HG03025 (cell line): ENCODE results near the gene SPARCL1.
"Not testable (repeated sequence)": the region's sequence is repeated elsewhere in the genome, so short reads cannot be mapped to it uniquely, and the experiment has no call there.

ENCODE experiments used
- ATAC-seq: cut with Tn5 transposase; IDR thresholded peaks from one replicate; pipeline ENCODE4 v1.9.1; 2021; ENCODE audit warnings: mild to moderate bottlenecking, moderate library complexity; ENCODE audit not compliant: unreplicated experiment, low FRiP score

Gene SPARCL1

DNA sequence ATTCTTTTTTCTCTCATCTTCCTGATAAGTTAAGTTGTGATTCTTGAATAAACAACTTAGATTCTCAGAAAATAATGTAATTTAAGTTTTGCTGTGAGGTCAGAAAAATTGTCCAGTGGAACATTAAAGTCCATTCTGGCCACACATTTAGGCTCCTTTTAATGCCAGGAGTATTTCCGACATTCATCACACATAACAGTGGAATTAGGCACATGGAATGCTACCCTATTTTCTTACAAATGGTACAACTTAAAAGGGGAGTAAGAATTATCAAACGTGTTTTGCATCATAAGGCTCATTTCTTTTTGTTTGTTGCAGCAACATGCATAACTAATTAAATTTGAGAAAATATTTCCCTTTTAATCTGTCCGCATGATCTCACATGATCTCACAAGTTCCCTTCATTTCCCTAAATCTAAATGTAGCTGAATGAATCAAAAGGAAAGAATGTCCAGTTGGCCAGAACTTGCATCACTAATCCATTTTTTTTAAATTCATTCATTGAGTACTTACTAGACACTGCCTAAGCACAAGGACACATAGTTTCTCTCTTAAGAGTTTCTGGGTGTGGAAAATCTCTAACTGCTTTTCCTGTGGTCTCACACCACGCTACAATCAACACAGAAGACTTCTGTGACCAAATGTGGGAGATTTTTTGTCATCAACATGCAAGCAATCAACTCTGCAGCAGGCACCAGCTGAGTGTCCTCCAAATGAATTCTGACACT is 22.0 kb downstream of the SPARCL1 start:
- ATAC-seq = no peak

DNA sequence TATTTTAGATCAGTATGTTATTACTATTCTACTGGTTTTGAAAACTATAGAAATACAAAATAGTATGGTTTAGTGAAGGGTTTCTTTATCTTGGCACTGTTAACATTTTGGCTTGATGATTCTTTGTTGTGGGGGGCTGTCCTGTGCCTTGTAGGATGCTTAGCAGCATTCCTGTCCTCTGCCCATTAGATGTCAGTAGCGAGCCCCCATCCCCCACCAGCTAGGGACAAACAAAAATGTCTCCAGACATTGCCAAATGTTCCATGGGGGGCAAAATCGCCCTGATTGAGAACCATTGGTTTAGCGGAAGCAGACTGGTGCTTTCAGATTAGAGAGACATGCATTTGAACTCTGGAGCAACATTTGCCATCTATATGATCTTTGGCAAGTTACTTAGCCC is 23.3 kb downstream of the SPARCL1 start:
- no peak for ATAC-seq

GRCh38 chr4:87502580-87503238 is 26.5 kb downstream of the SPARCL1 start:
- no peak for ATAC-seq

DNA sequence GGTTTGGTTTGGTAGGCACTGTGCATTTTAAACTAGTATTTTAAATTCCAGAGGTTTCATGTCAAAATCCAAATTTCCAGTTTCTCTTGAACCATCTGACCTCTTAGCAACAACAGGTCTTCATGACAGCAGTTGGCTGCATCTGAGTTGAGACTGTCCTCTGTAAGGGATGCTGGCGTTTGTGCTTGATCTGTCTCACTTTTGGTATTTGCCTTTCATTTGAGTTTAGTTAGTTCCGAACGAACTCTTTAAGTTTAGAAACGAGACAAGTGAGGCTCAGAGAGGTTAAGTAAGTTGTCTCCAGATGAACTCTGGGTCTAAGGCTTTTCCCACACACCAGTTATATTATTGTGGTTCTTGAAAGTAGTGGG is 29.1 kb downstream of the SPARCL1 start:
- peak; percentile 32 for ATAC-seq

GRCh38 chr4:87499403-87500091 is 29.6 kb downstream of the SPARCL1 start:
- ATAC-seq = peak; percentile 81

DNA sequence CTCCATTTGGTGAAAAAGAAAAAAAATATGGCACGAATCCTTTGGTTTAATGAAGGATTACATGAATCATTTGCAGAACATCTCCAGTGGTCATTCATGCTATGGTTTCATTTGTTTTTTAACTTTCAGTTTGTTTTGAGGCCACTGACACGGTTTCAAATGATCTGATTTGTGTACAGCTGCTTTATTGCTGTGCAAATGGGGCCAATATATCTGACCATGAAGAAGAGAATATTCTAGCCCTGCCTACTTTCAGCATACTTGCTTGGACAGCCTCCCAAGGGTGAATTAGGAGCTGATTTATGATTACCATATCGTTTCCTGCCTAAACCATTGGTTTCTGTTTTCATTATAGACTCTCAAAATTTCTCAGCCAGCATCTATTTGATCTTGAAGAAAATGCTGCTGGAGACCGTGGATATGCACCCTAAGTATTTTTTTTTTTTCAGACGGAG is 30.7 kb downstream of the SPARCL1 start:
- ATAC-seq = peak; percentile 43

DNA sequence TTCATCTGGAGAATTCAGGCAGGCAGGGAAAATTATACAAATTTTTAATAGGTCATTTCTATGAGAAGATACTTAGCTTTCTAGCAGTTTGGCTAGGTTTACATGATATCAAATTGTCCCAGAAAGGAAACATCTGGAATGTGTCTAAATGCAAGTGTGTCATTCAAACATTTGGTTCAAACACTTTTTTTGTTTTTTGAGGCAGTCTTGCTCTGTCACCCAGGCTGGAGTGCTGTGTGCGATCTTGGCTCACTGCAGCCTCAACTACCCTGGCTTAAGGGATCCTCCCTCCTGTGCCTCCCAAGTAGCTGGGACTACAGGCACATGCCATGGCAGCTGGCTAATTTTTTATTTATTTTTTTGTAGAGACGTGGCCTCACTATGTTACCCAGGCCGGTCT is 31.6 kb downstream of the SPARCL1 start:
- ATAC-seq = no peak

DNA sequence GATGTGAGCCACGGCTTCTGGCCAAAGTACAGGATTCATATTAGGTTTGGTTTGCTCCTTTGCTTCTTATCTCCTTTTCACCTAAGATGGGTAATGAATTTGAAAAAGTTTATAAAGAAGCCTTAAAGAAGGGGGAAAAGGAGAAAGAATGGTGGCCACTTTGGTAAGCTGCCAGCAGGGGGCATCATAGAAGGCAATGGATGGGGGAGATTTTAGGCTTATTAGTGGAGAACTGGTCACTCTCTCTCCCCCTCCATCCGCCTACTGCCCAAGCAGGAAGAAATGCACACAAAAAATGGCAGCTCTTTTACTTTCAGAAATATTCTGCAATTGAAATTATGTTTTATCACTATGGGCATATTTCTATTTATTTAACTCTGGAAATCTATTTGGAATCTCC is 32.0 kb downstream of the SPARCL1 start:
- no peak for ATAC-seq

- ATAC-seq = no peak
Measured at GRCh38 chr4:87493115-87493514, 36.1 kb downstream of the SPARCL1 start.

DNA sequence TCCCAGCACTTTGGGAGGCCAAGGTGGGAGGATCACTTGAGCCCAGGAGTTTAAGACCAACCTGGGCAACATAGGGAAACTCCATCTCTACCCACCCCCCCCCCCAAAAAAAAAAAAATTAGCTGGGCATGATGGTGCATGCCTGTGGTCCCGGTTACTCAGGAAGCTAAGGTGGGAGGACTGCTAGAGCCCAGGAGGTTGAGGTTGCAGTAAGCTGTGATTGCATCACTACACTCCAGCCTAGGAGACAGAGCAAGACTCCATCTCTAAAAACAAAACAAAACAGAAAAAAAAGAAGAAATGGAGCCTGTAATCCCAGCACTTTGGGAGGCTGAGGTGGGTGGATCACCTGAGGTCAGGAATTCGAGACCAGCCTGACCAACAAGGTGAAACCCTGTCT is 37.3 kb downstream of the SPARCL1 start:
- not testable (repeated sequence) for ATAC-seq

GRCh38 chr4:87491436-87491835 is 37.7 kb downstream of the SPARCL1 start:
- ATAC-seq = no peak

- ATAC-seq = no peak
Measured at GRCh38 chr4:87490664-87491369, 38.4 kb downstream of the SPARCL1 start.

DNA sequence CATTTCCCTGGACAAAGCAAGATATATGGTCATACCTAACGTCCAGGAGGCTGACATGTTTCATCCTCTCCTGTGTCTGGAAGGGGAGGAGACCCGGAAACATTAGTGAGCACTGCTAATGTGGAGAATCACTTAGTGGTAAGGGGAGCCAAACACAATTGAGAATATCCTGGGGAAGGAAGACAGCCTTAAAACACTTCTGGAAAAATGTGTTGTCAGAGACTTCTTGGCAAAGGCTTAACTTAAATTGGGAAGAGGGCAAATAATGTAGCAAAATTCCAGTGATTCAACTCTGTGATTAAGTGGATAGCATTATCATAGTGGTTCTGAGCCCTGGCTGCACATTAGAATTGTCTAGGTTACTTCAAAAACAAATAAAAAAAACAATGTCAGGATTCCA is 39.5 kb downstream of the SPARCL1 start:
- ATAC-seq = no peak

DNA sequence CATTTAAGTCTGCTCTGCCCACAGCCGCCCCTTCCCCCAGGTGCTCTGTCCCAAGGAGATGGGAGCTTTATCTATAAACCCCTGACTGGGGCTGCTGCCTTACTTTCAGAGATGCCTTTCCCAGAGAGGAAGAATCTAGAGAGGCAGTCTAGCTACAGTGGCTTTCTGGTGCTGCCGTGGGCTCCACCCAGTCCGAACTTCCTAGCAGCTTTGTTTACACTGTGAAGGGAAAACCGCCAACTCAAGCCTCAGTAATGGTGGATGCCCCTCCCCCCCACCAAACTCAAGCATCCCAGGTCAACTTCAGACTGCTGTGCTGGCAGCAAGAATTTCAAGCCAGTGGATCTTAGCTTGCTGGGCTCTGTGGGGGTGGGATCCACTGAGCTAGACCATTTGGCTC is 40.5 kb downstream of the SPARCL1 start:
- ATAC-seq = not testable (repeated sequence)

- not testable (repeated sequence) for ATAC-seq
Measured at GRCh38 chr4:87483247-87483646, 45.9 kb downstream of the SPARCL1 start.

DNA sequence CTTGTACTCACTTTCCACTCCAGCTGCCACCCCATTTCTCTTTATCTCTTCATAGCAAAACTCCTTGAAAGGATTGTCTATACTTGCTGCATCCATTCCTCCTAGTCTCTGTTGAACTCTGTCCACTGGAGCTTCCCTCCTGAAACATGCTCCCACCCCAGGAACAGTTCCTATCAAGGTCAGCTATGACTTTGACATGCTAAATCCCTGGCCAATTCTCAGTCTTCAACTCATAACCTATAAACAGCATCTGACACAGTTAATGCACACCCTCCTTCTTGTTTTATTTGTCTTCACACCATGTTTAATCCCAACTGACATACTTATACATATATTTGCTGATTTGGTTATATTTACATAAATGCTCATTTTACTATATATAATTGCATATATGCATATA is 47.8 kb downstream of the SPARCL1 start:
- ATAC-seq = no peak

DNA sequence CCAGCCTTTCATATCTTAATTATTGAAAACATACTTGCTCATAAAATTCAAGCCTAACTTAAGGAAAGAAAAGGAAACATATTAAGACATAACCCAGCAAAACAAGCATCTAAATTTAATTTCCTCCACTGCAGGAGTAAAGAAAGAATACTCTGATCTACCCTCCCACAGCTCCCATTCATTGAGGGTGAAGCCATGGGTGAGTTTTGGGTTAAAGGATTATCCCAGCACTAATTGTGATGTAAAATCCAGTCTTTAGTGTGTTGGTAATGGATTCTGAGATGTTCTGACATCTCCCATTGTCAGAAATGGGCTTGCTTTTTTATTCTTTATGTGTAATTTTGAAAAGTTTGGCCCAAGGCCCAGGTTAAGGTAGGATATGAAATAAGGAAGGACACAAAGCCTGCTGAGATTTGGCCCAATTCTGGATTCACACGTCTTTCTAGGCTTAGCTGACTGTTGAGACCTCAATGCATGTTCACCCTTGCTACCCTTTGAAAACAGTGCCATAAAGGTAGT is 50.4 kb downstream of the SPARCL1 start:
- no peak for ATAC-seq

DNA sequence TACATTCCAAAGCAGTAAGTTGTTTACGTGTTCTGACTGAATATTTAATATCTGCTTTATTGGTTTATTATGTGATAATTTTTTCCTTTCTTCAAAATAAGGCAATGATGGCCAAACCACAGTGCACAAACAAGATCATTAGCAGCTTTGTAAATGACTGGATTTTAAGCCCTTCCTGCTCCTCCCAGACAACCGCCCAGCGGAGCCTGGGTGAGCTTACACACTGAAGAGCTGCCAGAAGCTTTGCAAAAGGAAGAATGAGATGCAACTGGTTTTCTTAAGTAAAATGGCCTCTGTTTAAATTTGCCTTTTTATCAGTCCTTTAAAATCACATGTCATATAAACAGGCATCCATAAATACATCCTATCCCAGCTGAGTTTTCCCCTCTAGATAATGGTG is 52.2 kb downstream of the SPARCL1 start:
- ATAC-seq = no peak

DNA sequence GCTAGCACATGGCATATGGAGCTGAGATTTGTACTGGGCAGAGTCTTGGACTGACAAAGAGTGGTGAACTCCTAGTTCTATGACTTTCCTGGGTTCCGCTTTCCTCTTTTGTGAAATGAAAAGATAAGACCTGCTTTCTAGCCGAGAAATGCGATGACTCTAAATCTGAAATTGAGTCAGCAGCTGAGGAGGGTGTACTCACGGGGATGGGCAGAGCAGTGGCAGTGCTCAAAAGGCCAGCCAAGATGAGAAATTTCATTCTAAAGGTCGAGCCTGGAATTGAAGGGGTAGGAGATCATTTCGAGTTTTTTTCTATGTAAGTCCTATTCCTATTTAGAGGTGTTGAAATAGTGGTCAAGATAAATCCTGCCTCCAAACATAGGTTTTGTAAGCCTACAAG is 59.8 kb downstream of the SPARCL1 start:
- ATAC-seq = no peak

GRCh38 chr4:87465739-87466366 is 63.3 kb downstream of the SPARCL1 start:
- no peak for ATAC-seq
